Mesenchymal stem cell (in vitro differentiated cells and primary cell): ENCODE measurements around the gene DLX5.

Experiments used
- DNase-seq: peaks from one replicate; pipeline ENCODE4 v3.0.0-alpha.2; 2013
- H2AFZ ChIP-seq: one replicate; pipeline ENCODE4 v1.6.1; 2013; ENCODE audit warnings: low read depth, mild to moderate bottlenecking, control low read depth, inconsistent platforms, low read length, moderate library complexity
- H2AK5ac ChIP-seq: 2 replicates; pipeline ENCODE4 v1.6.1; 2013; ENCODE audit warnings: low read length, moderate library complexity, mild to moderate bottlenecking, inconsistent platforms; ENCODE audit not compliant: severe bottlenecking
- H2BK120ac ChIP-seq: one replicate; pipeline ENCODE4 v1.6.1; 2013; ENCODE audit warnings: low read depth, mild to moderate bottlenecking, inconsistent platforms, low read length, moderate library complexity
- H2BK12ac ChIP-seq, 2 experiments: one replicate each; pipeline ENCODE4 v1.6.1; 2013; ENCODE audit warnings: inconsistent platforms in 2 of 2, low read length in 2 of 2, mild to moderate bottlenecking in 2 of 2, moderate library complexity in 2 of 2, control low read depth in 1 of 2
- H2BK15ac ChIP-seq: one replicate; pipeline ENCODE4 v1.6.1; 2013; ENCODE audit warnings: mild to moderate bottlenecking, low read depth, inconsistent platforms; ENCODE audit not compliant: poor library complexity, severe bottlenecking
- H2BK5ac ChIP-seq: 2 replicates; pipeline ENCODE4 v1.6.1; 2013; ENCODE audit warnings: low read depth, mild to moderate bottlenecking, low read length, control low read depth, inconsistent platforms; ENCODE audit not compliant: poor library complexity, severe bottlenecking
- H3K14ac ChIP-seq, 2 experiments: one replicate each; pipeline ENCODE4 v1.6.1; 2013; ENCODE audit warnings: inconsistent platforms in 2 of 2, low read length in 2 of 2, control low read depth in 1 of 2, mild to moderate bottlenecking in 1 of 2, moderate library complexity in 1 of 2
- H3K18ac ChIP-seq, 2 experiments: one replicate each; pipeline ENCODE4 v1.6.1; 2013; ENCODE audit warnings: inconsistent platforms in 2 of 2, low read length in 2 of 2, control low read depth in 1 of 2, low read depth in 1 of 2, mild to moderate bottlenecking in 1 of 2
- H3K23ac ChIP-seq, 2 experiments: one replicate each; pipeline ENCODE4 v1.6.1; 2013; ENCODE audit warnings: inconsistent platforms in 2 of 2, low read length in 2 of 2, mild to moderate bottlenecking in 2 of 2, moderate library complexity in 2 of 2, control low read depth in 1 of 2
- H3K27ac ChIP-seq: 2 replicates; pipeline ENCODE4 v1.5.1; 2013; ENCODE audit warnings: mild to moderate bottlenecking, moderate library complexity, low read length, control low read depth, inconsistent platforms; ENCODE audit not compliant: poor library complexity, severe bottlenecking
- H3K27me3 ChIP-seq, 2 experiments: 2 replicates each; pipeline versions ENCODE4 v1.6.1 to v1.7.0; 2013; ENCODE audit warnings: low read length in 2 of 2, mild to moderate bottlenecking in 2 of 2, moderate library complexity in 2 of 2, control low read depth in 1 of 2, inconsistent platforms in 1 of 2; ENCODE audit not compliant: control insufficient read depth in 1 of 2, insufficient read depth in 1 of 2
- H3K36me3 ChIP-seq, 2 experiments: 2 replicates each; pipeline versions ENCODE4 v1.6.1 to v1.7.0; 2013; ENCODE audit warnings: low read length in 2 of 2, control low read depth in 1 of 2, inconsistent platforms in 1 of 2, low read depth in 1 of 2, mild to moderate bottlenecking in 1 of 2; ENCODE audit not compliant: insufficient read depth in 2 of 2, control insufficient read depth in 1 of 2
- H3K4ac ChIP-seq, 2 experiments: one replicate each; pipeline ENCODE4 v1.6.1; 2013; ENCODE audit warnings: inconsistent platforms in 2 of 2, low read length in 2 of 2, mild to moderate bottlenecking in 2 of 2, moderate library complexity in 2 of 2, control low read depth in 1 of 2, low read depth in 1 of 2
- H3K4me1 ChIP-seq: 2 replicates; pipeline ENCODE4 v1.6.1; 2013; ENCODE audit warnings: low read depth, low read length, control low read depth; ENCODE audit not compliant: control insufficient read depth, insufficient read depth
- H3K4me2 ChIP-seq: 2 replicates; pipeline ENCODE4 v1.6.1; 2013; ENCODE audit warnings: low read length, mild to moderate bottlenecking, inconsistent platforms; ENCODE audit not compliant: poor library complexity, severe bottlenecking
- H3K4me3 ChIP-seq, 2 experiments: 2 replicates each; pipeline versions ENCODE4 v1.5.1 to v1.7.0; 2013; ENCODE audit warnings: low read length in 2 of 2, mild to moderate bottlenecking in 2 of 2, control low read depth in 1 of 2, low read depth in 1 of 2; ENCODE audit not compliant: insufficient read depth in 1 of 2
- H3K79me1 ChIP-seq: replicated peaks from 2 replicates; pipeline ENCODE4 v1.6.1; 2013; ENCODE audit warnings: mild to moderate bottlenecking, control low read depth, low read length, inconsistent platforms; ENCODE audit not compliant: poor library complexity, severe bottlenecking
- H3K9ac ChIP-seq: 2 replicates; pipeline ENCODE4 v1.7.0; 2013; ENCODE audit warnings: mild to moderate bottlenecking, low read length, moderate library complexity
- H3K9me3 ChIP-seq: 2 replicates; pipeline ENCODE4 v1.7.0; 2013; ENCODE audit warnings: mild to moderate bottlenecking, low read length; ENCODE audit not compliant: control insufficient read depth
- H4K8ac ChIP-seq: one replicate; pipeline ENCODE4 v1.6.1; 2013; ENCODE audit warnings: inconsistent platforms, mild to moderate bottlenecking, low read length, moderate library complexity
- H4K91ac ChIP-seq: one replicate; pipeline ENCODE4 v1.6.1; 2013; ENCODE audit warnings: mild to moderate bottlenecking, low read length, inconsistent platforms
- WGBS: methylation state at CpG from one replicate; pipeline ENCODE4 v1.1.7; 2013; ENCODE audit warnings: mixed read lengths; 5-methylcytosine and 5-hydroxymethylcytosine counted together

The DLX5 gene

GRCh38 chr7:97006816-97007582 is 17.6 kb downstream of the DLX5 start:
- WGBS, result 6% methylated on average over 36 of the region's 39 CpGs
- H3K23ac ChIP-seq, result no peak overlapping the region

DNA sequence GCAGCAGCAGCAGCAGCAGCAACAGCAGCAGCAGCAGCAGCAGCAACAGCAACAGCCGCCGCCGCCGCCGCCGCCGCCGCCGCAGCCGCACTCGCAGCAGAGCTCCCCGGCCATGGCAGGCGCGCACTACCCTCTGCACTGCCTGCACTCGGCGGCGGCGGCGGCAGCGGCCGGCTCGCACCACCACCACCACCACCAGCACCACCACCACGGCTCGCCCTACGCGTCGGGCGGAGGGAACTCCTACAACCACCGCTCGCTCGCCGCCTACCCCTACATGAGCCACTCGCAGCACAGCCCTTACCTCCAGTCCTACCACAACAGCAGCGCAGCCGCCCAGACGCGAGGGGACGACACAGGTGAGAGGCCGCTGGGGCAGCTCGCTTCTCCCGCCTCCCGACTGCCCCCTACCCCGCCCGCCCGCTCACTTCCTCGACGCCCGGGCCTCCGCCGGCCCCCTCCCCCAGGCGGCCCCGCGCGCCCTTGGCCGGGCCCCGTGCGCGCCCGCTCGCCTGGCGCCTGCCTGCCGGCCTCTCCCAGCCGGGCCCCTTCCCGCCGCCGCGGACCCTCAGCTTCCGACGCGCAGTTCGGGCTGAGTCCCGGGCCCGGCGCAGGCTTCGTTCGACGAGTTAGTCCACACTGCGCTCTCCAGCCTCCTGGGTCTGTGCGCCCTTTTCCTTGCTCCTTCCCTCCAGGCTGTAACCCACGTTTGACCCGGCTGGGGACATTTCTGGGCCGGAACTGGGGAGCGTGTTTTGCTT is 18.4 kb downstream of the DLX5 start:
- Histone ChIP-seq H3K9ac (no peak overlapping the region), H4K8ac (no peak overlapping the region), H3K14ac (no peak overlapping the region), H3K36me3 (no peaks in the 10 kb centered on the region), H3K9me3 (peaks cover 5% of the 10 kb centered on the region), H3K4me3 (peak overlapping the region; percentile 17 to 67), H3K4me2 (peak overlapping the region; percentile 55), H2BK12ac (no peak overlapping the region), H3K4ac (no peak overlapping the region), H3K79me1 (no peaks in the 10 kb centered on the region), H3K27ac (no peak overlapping the region), H4K91ac (no peak overlapping the region), H2BK5ac (no peak overlapping the region), H3K27me3 (peaks cover 91 to 93% of the 10 kb centered on the region in 2 experiments), H2AFZ (peak overlapping the region; percentile 18), H3K4me1 (peaks cover 22% of the 10 kb centered on the region), H2BK15ac (no peak overlapping the region), H3K18ac (no peak overlapping the region), H3K23ac (no peak overlapping the region), H2AK5ac (no peak overlapping the region), H2BK120ac (no peak overlapping the region)
- DNase-seq, result peak; percentile 32
- WGBS, result under 1% methylated on average over 78 of the region's 83 CpGs

More at GRCh38 chr7:97006816-97007582, 17.6 kb downstream of the DLX5 start:
- Histone ChIP-seq H3K9me3 (peaks cover 5% of the 10 kb centered on the region), H4K8ac (no peak overlapping the region), H3K14ac (no peak overlapping the region), H3K4ac (no peak overlapping the region), H3K9ac (no peak overlapping the region), H3K27me3 (peaks cover 91 to 93% of the 10 kb centered on the region in 2 experiments), H3K27ac (no peak overlapping the region), H2BK5ac (no peak overlapping the region), H2BK15ac (no peak overlapping the region), H2BK12ac (no peak overlapping the region), H2AK5ac (no peak overlapping the region), H4K91ac (no peak overlapping the region), H3K36me3 (no peaks in the 10 kb centered on the region), H3K79me1 (no peaks in the 10 kb centered on the region), H3K4me1 (peaks cover 22% of the 10 kb centered on the region), H2BK120ac (no peak overlapping the region), H3K18ac (no peak overlapping the region), H2AFZ (no peak overlapping the region), H3K4me2 (peak overlapping the region; percentile 55), H3K4me3 (no peak overlapping the region)
- no peak for DNase-seq

DNA sequence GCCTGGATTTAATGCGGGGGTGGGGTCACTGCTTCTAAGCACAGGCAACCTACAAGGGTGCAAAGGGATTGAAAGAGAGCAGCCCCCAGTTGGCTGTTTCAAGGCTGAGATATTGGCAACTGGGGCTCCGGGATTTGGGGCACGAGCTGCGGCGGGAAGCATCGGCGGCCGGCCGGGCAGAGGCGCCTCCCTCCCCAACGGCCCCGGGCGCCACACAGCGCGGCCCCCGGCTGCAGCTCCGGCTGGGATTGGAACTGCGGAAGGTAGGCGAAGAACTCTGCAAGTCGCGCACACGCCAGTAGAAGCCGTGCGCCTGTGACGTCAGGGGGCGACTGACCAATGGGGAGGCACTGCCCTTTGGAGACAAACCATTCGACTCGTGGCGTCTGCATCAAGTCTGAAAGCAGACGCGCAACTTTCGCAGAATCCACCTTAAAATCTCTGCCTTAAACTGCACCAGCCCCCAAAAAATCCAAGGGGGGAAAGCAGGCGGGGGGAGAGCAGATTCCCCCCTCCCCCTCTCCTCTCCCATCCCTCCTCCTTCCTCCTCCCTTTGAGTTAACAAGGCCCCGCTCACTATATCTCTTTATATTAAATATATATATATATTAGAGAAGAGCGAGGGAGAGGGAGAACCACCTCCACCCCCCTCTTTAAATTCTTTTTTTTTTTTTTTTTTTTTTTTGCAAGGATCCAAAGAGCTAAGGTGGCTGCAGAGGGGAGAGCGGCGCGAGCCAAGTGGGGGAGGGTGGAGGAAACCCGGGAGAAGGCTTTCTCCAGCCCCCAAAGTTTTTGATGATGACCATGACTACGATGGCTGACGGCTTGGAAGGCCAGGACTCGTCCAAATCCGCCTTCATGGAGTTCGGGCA is 19.2 kb downstream of the DLX5 start, which contains the start of gene DLX6:
DLX6 (plus strand) TSS at position 371 of the 872 bp plus-strand sequence; CDS start at position 796, 425 bp downstream.
- no peak for DNase-seq
- no peak within 1 kb of the TSS for H3K4ac ChIP-seq
- no peaks in the 10 kb centered on the region for H3K36me3 ChIP-seq
- H2AK5ac ChIP-seq, result no peak within 1 kb of the TSS
- H3K4me3 ChIP-seq, result peak within 1 kb of the TSS; percentile 24 to 67
- H3K18ac ChIP-seq, result no peak within 1 kb of the TSS
- no peak within 1 kb of the TSS for H3K9ac ChIP-seq
- H2BK12ac ChIP-seq, result no peak within 1 kb of the TSS
- peak within 1 kb of the TSS; percentile 55 for H3K4me2 ChIP-seq
- H3K4me1 ChIP-seq, result peaks cover 22% of the 10 kb centered on the region
- H3K23ac ChIP-seq, result no peak within 1 kb of the TSS
- peaks cover 11% of the 10 kb centered on the region for H3K9me3 ChIP-seq
- no peak within 1 kb of the TSS for H4K8ac ChIP-seq
- H2BK120ac ChIP-seq, result no peak within 1 kb of the TSS
- H3K27me3 ChIP-seq, result peaks cover 91 to 93% of the 10 kb centered on the region in 2 experiments
- H4K91ac ChIP-seq, result no peak within 1 kb of the TSS
- H3K14ac ChIP-seq, result no peak within 1 kb of the TSS
- H3K79me1 ChIP-seq, result no peaks in the 10 kb centered on the region
- no peak within 1 kb of the TSS for H2BK5ac ChIP-seq
- H2BK15ac ChIP-seq, result no peak within 1 kb of the TSS
- peak within 1 kb of the TSS; percentile 18 for H2AFZ ChIP-seq
- WGBS, result under 1% methylated on average over 41 of the region's 44 CpGs
- H3K27ac ChIP-seq, result no peak within 1 kb of the TSS
